ENCODE data around the gene PPIG. TPM values are rescaled to one million over a fixed set of nuclear protein-coding genes. Genes with fewer than 3 reads are reported as not detected.

The PPIG gene
- total RNA-seq, 2 donors from 2014 or later = 59.5 to 72.7 TPM

DNA sequence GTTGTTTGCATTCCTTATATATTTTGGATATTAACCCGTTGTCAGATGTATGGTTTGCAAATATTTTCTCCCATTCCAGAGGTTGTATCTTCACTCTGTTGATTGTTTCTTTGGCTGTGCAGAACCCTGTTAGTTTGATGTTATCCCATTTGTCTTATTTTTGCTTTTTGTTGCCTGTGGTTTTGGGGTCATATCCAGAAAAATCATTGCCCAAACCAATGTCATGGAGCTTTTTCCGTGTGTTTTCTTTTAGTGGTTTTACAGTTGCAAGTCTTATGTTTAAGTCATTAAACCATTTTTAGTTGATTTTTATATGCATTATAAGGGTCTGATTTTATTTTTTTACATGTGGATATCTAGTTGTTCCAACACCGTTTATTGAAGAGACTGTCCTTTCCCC, 35.8 kb downstream of the PPIG start:
- peaks cover 65% of the 10 kb centered on the region for H3K36me3 Mint-ChIP-seq (ENCODE audit: low read depth)
- no peaks in the 10 kb centered on the region for H3K27me3 ChIP-seq (ENCODE audit: control insufficient read depth, insufficient read depth, low read length, poor library complexity, severe bottlenecking)

DNA sequence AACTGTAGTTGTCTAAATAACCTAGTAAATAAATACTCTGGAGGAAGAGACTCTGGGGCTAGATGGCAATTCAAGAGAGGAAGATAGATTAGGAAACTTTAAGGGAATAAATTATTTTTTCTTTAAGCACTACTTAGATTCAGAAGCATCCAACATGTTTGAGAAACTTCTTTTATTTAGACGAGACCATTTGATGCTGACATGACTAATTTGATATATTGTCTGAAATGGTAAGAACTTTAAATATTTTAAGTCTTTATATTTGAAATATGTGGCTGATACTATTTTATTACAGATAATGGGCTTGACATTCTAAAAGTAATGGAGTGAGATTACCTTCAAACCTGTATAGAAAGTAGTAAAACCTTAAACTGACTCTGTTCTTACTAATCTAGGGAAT, 36.4 kb downstream of the PPIG start:
- H3K4me1 Mint-ChIP-seq = peaks cover 10% of the 10 kb centered on the region
- no peak for DNase-seq
- peaks cover 10% of the 10 kb centered on the region for H3K9me3 Mint-ChIP-seq
- Histone ChIP-seq H3K4me3 (ENCODE audit: low read length) (no peak overlapping the region), H3K4me1 (ENCODE audit: control insufficient read depth, insufficient read depth, low read length) (no peaks in the 10 kb centered on the region), H3K27me3 (ENCODE audit: control insufficient read depth, insufficient read depth, low read length, poor library complexity, severe bottlenecking) (no peaks in the 10 kb centered on the region), H3K9ac (ENCODE audit: extremely low read depth, low read length, poor library complexity, severe bottlenecking) (no peak overlapping the region), H3K27ac (ENCODE audit: low read depth, low read length) (no peak overlapping the region), H3K9me3 (ENCODE audit: control insufficient read depth, low read length) (peaks cover 6% of the 10 kb centered on the region), H3K36me3 (ENCODE audit: control insufficient read depth, insufficient read depth, low read length) (peaks cover 59% of the 10 kb centered on the region)
- H3K27ac Mint-ChIP-seq = no peak overlapping the region
- no peaks in the 10 kb centered on the region for H3K27me3 Mint-ChIP-seq (ENCODE audit: insufficient read depth)
- WGBS, 2 experiments (ENCODE audit: insufficient coverage in 1 of 2, insufficient read length in 1 of 2) = 100% methylated on average over 1 of the region's 1 CpG; no CpG with 5 or more reads in 1 of the 2 experiments
- peaks cover 65% of the 10 kb centered on the region for H3K36me3 Mint-ChIP-seq (ENCODE audit: low read depth)
- no peak overlapping the region for H3K4me3 Mint-ChIP-seq
- TF ChIP-seq, protein P1, sequence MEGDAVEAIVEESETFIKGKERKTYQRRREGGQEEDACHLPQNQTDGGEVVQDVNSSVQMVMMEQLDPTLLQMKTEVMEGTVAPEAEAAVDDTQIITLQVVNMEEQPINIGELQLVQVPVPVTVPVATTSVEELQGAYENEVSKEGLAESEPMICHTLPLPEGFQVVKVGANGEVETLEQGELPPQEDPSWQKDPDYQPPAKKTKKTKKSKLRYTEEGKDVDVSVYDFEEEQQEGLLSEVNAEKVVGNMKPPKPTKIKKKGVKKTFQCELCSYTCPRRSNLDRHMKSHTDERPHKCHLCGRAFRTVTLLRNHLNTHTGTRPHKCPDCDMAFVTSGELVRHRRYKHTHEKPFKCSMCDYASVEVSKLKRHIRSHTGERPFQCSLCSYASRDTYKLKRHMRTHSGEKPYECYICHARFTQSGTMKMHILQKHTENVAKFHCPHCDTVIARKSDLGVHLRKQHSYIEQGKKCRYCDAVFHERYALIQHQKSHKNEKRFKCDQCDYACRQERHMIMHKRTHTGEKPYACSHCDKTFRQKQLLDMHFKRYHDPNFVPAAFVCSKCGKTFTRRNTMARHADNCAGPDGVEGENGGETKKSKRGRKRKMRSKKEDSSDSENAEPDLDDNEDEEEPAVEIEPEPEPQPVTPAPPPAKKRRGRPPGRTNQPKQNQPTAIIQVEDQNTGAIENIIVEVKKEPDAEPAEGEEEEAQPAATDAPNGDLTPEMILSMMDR (conservative IDR thresholded peaks at IDR 0.05) = no peak

More for the DNA sequence above, 35.8 kb downstream of the PPIG start:
- H3K4me3 Mint-ChIP-seq = no peak overlapping the region
- H3K4me3 ChIP-seq (ENCODE audit: low read length) = no peak overlapping the region
- TF ChIP-seq, protein P1 (conservative IDR thresholded peaks at IDR 0.05) = no peak
- H3K27me3 Mint-ChIP-seq (ENCODE audit: insufficient read depth) = no peaks in the 10 kb centered on the region
- 64% methylated on average over 3 of the region's 3 CpGs; no CpG with 5 or more reads in 1 of the 2 experiments for WGBS, 2 experiments (ENCODE audit: insufficient coverage in 1 of 2, insufficient read length in 1 of 2)
- H3K9me3 Mint-ChIP-seq = peaks cover 14% of the 10 kb centered on the region
- H3K9ac ChIP-seq (ENCODE audit: extremely low read depth, low read length, poor library complexity, severe bottlenecking) = no peak overlapping the region
- H3K4me1 Mint-ChIP-seq = peaks cover 10% of the 10 kb centered on the region
- no peak overlapping the region for H3K27ac Mint-ChIP-seq
- no peak overlapping the region for H3K27ac ChIP-seq (ENCODE audit: low read depth, low read length)
- DNase-seq = no peak
- peaks cover 12% of the 10 kb centered on the region for H3K9me3 ChIP-seq (ENCODE audit: control insufficient read depth, low read length)
- H3K4me1 ChIP-seq (ENCODE audit: control insufficient read depth, insufficient read depth, low read length) = no peaks in the 10 kb centered on the region
- H3K36me3 ChIP-seq (ENCODE audit: control insufficient read depth, insufficient read depth, low read length) = peaks cover 59% of the 10 kb centered on the region

DNA sequence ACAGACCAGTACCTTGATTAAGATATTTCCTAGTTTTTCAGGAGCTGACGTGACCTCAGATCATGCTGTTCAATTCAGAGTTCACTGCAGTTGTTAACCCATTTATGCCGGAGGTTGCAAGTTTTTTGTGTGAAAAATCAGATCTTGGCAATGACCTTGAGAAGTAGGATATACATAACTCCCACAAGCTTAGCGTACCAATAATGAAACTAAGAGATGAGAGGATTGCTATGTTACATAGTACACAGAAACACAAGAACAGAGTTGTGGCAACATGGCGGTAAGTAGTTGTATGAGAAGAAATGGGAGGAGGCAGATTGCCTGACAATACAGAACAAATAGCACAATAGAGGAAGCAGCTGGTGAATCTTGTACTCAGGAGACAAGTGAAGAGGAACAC, 39.1 kb downstream of the PPIG start:
- peaks cover 54% of the 10 kb centered on the region for H3K36me3 Mint-ChIP-seq (ENCODE audit: low read depth)
- no peak overlapping the region for H3K9ac ChIP-seq (ENCODE audit: extremely low read depth, low read length, poor library complexity, severe bottlenecking)
- no peaks in the 10 kb centered on the region for H3K27me3 Mint-ChIP-seq (ENCODE audit: insufficient read depth)
- WGBS, 2 experiments (ENCODE audit: insufficient coverage in 1 of 2, insufficient read length in 1 of 2) = 95 to 98% methylated on average over 3 to 4 of the region's 4 CpGs
- DNase-seq = no peak
- H3K4me3 ChIP-seq (ENCODE audit: low read length) = no peak overlapping the region
- no peak overlapping the region for H3K4me3 Mint-ChIP-seq
- TF ChIP-seq, protein P1 (conservative IDR thresholded peaks at IDR 0.05) = no peak
- peaks cover 66% of the 10 kb centered on the region for H3K36me3 ChIP-seq (ENCODE audit: control insufficient read depth, insufficient read depth, low read length)
- H3K9me3 ChIP-seq (ENCODE audit: control insufficient read depth, low read length) = no peaks in the 10 kb centered on the region
- peak overlapping the region; percentile 53 for H3K27ac ChIP-seq (ENCODE audit: low read depth, low read length)
- no peak overlapping the region for H3K27ac Mint-ChIP-seq
- no peaks in the 10 kb centered on the region for H3K4me1 ChIP-seq (ENCODE audit: control insufficient read depth, insufficient read depth, low read length)
- peaks cover 10% of the 10 kb centered on the region for H3K4me1 Mint-ChIP-seq
- no peaks in the 10 kb centered on the region for H3K27me3 ChIP-seq (ENCODE audit: control insufficient read depth, insufficient read depth, low read length, poor library complexity, severe bottlenecking)
- H3K9me3 Mint-ChIP-seq = no peaks in the 10 kb centered on the region

Data from endodermal cell (in vitro differentiated cells).